ENCODE data around the gene DSG2. TPM values are rescaled to one million over a fixed set of nuclear protein-coding genes. Genes with fewer than 3 reads are reported as not detected.

Gene DSG2
- total RNA-seq, 1 experiment from 2014 or later = 123 TPM

DNA sequence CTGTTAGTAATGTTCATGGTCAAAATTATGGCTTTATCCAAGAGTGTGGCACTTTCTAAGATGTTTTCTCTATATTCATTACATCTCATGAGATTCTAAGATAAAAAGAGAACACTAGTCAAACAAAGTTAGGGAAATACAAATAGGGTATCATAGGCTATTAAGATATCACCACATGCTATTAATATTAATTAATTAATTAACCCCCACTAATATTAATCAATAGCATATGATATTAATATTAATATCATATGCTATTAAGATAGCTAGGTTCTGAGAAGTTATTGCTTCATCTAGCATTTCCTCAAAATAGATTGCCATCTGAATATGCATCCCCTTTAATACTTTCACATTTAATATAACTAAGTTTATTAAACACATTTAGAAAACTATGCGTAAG, 28.3 kb upstream of the DSG2 start:
- Histone ChIP-seq H3K9ac (ENCODE audit: low read length) (no peak overlapping the region), H3K36me3 (ENCODE audit: control insufficient read depth in 1 of 2, insufficient read depth in 2 of 2, low read length in 2 of 2) (no peaks in the 10 kb centered on the region), H2AFZ (ENCODE audit: low read depth, low read length, poor library complexity, severe bottlenecking) (no peak overlapping the region), H3K4me2 (ENCODE audit: low read length) (no peak overlapping the region), H3K27me3 (ENCODE audit: insufficient read depth, low read length) (no peaks in the 10 kb centered on the region), H3K4me3 (replicated peaks in 1 of 2; ENCODE audit: low read depth in 1 of 2, low read length in 2 of 2) (no peak overlapping the region), H3K4me1 (ENCODE audit: control insufficient read depth in 1 of 2, insufficient read depth in 2 of 2, low read length in 2 of 2) (no peaks in the 10 kb centered on the region), H3K9me2 (ENCODE audit: insufficient read depth) (no peaks in the 10 kb centered on the region), H3K79me2 (ENCODE audit: insufficient read depth, low read length) (no peaks in the 10 kb centered on the region), H4K20me1 (ENCODE audit: insufficient read depth) (no peaks in the 10 kb centered on the region), H3K27ac (ENCODE audit: low read depth, low read length) (no peak overlapping the region), H3K9me3 (ENCODE audit: control insufficient read depth in 1 of 2, insufficient read depth in 1 of 2, low read depth in 1 of 2, low read length in 2 of 2) (no peaks in the 10 kb centered on the region)
- ChIA-PET CTCF (no interaction called here), POLR2A (no interaction called here), RAD21 (ENCODE audit: low non-redundant PET in 1 of 2, low total read pairs in 2 of 2, uncharacterized antibody in 2 of 2, unreplicated experiment in 2 of 2) (no interaction called here)
- BruUV-seq (replicated peaks) = no TSS peak
- no peak for DNase-seq (ENCODE audit: low read depth, low spot score)
- intact Hi-C loops (cut with micrococcal nuclease) = no loop called here
- TF ChIP-seq, protein P1, sequence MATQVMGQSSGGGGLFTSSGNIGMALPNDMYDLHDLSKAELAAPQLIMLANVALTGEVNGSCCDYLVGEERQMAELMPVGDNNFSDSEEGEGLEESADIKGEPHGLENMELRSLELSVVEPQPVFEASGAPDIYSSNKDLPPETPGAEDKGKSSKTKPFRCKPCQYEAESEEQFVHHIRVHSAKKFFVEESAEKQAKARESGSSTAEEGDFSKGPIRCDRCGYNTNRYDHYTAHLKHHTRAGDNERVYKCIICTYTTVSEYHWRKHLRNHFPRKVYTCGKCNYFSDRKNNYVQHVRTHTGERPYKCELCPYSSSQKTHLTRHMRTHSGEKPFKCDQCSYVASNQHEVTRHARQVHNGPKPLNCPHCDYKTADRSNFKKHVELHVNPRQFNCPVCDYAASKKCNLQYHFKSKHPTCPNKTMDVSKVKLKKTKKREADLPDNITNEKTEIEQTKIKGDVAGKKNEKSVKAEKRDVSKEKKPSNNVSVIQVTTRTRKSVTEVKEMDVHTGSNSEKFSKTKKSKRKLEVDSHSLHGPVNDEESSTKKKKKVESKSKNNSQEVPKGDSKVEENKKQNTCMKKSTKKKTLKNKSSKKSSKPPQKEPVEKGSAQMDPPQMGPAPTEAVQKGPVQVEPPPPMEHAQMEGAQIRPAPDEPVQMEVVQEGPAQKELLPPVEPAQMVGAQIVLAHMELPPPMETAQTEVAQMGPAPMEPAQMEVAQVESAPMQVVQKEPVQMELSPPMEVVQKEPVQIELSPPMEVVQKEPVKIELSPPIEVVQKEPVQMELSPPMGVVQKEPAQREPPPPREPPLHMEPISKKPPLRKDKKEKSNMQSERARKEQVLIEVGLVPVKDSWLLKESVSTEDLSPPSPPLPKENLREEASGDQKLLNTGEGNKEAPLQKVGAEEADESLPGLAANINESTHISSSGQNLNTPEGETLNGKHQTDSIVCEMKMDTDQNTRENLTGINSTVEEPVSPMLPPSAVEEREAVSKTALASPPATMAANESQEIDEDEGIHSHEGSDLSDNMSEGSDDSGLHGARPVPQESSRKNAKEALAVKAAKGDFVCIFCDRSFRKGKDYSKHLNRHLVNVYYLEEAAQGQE (IDR thresholded peaks at IDR 0.05; ENCODE audit: low read depth) = no peak
- TF ChIP-seq CBX3 (IDR thresholded peaks at IDR 0.05; ENCODE audit: low read depth) (no peak), EZH2phosphoT487 (IDR thresholded peaks at IDR 0.05; ENCODE audit: borderline replicate concordance) (no peak), EZH2 (IDR thresholded peaks at IDR 0.05) (no peak), POLR2AphosphoS5 (IDR thresholded peaks at IDR 0.05; ENCODE audit: low read depth, low read length) (no peak), POLR2A (IDR thresholded peaks at IDR 0.05; ENCODE audit: borderline replicate concordance, extremely low read depth, insufficient read depth, insufficient read length) (no peak), RAD21 (IDR thresholded peaks at IDR 0.05; ENCODE audit: low read depth) (no peak), SP1 (IDR thresholded peaks at IDR 0.05; ENCODE audit: low read depth) (no peak), JUND (IDR thresholded peaks at IDR 0.05) (no peak), EGR1 (IDR thresholded peaks at IDR 0.05; ENCODE audit: low read depth) (no peak), ELF1 (IDR thresholded peaks at IDR 0.05; ENCODE audit: borderline replicate concordance, low read depth) (no peak)
- TF ChIP-seq, protein P2, sequence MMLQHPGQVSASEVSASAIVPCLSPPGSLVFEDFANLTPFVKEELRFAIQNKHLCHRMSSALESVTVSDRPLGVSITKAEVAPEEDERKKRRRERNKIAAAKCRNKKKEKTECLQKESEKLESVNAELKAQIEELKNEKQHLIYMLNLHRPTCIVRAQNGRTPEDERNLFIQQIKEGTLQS (IDR thresholded peaks at IDR 0.05) = no peak
- TF ChIP-seq, protein P3, sequence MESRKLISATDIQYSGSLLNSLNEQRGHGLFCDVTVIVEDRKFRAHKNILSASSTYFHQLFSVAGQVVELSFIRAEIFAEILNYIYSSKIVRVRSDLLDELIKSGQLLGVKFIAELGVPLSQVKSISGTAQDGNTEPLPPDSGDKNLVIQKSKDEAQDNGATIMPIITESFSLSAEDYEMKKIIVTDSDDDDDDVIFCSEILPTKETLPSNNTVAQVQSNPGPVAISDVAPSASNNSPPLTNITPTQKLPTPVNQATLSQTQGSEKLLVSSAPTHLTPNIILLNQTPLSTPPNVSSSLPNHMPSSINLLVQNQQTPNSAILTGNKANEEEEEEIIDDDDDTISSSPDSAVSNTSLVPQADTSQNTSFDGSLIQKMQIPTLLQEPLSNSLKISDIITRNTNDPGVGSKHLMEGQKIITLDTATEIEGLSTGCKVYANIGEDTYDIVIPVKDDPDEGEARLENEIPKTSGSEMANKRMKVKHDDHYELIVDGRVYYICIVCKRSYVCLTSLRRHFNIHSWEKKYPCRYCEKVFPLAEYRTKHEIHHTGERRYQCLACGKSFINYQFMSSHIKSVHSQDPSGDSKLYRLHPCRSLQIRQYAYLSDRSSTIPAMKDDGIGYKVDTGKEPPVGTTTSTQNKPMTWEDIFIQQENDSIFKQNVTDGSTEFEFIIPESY (IDR thresholded peaks at IDR 0.05; ENCODE audit: extremely low read depth, insufficient replicate concordance, low read length) = no peak
- ATAC-seq = no peak

Measured in HCT116 (cell line).